H1 (cell line): Measurements from ENCODE around the gene NPTN. TPM values are rescaled to one million over a fixed set of nuclear protein-coding genes. Genes with fewer than 3 reads are reported as not detected.

Experiments
- ATF2 ChIP-seq: IDR thresholded peaks from 2 replicates; pipeline ENCODE4 v1.6.1; 2012; ENCODE audit warnings: low read length, inconsistent platforms
- JUND ChIP-seq: IDR thresholded peaks from 2 replicates; pipeline ENCODE4 v1.6.1; 2011; ENCODE audit warnings: mild to moderate bottlenecking, improper control_type of control experiment, low read length
- NANOG ChIP-seq: IDR thresholded peaks from 2 replicates; pipeline ENCODE4 v1.6.1; 2011; ENCODE audit warnings: low read length, low read depth, mild to moderate bottlenecking, inconsistent platforms; ENCODE audit not compliant: insufficient read depth, poor library complexity, severe bottlenecking
- POU5F1 ChIP-seq: IDR thresholded peaks from 2 replicates; pipeline ENCODE4 v1.6.1; 2011; ENCODE audit warnings: low read depth, mild to moderate bottlenecking, low read length, moderate library complexity
- RAD21 ChIP-seq, 2 experiments: IDR thresholded peaks in 1 of 2; conservative IDR thresholded peaks in 1 of 2; 2 replicates each; pipeline ENCODE4 v1.6.1; 2011; ENCODE audit warnings: low read depth in 2 of 2, low read length in 2 of 2, improper control_type of control experiment in 1 of 2, inconsistent platforms in 1 of 2, mild to moderate bottlenecking in 1 of 2, moderate library complexity in 1 of 2
- RFX5 ChIP-seq: IDR thresholded peaks from 2 replicates; pipeline ENCODE4 v1.6.1; 2011; ENCODE audit warnings: low read depth, low read length, improper control_type of control experiment, borderline replicate concordance
- SIX5 ChIP-seq: IDR thresholded peaks from 2 replicates; pipeline ENCODE4 v1.6.1; 2011; ENCODE audit warnings: mild to moderate bottlenecking, low read depth, low read length
- SRF ChIP-seq: IDR thresholded peaks from 2 replicates; pipeline ENCODE4 v1.6.1; 2011; ENCODE audit warnings: mild to moderate bottlenecking, low read depth, low read length, moderate library complexity
- TAF1 ChIP-seq: IDR thresholded peaks from 2 replicates; pipeline ENCODE4 v1.6.1; 2011; ENCODE audit warnings: mild to moderate bottlenecking, low read depth, low read length
- polyA plus RNA-seq, 7 experiments: library from polyadenylated mRNA; depleted of rRNA in 3 of 7; stranded (reverse) in 5 of 7; unstranded in 2 of 7; fragments of >200 nt in 5 of 7; fragments of 200-250 nt in 2 of 7; gene quantifications; 1 replicate in 5 of 7; 2 replicates in 1 of 7; 4 replicates in 1 of 7; pipeline versions ENCODE4 v1.2.1 to v1.2.3, GENCODE V29; 2011 to 2013; ENCODE audit warnings: missing spikeins in 2 of 7, mixed read lengths in 2 of 7
- total RNA-seq: library from RNA; stranded (reverse); fragmentation: NEBNext Ultra II Directional; extraction: Animal tissue kit (Norgen Biotek cat#: 25700); gene quantifications from 2 replicates; pipeline ENCODE4 v1.2.1, GENCODE V29; 2021
- TF ChIP-seq, protein P1 (sequence below): fragments of 300-600 bp; sonication (generic); IDR thresholded peaks from 2 replicates; pipeline ENCODE4 v1.7.1; 2012; ENCODE audit warnings: low read length, moderate library complexity, mild to moderate bottlenecking, inconsistent platforms; ENCODE audit not compliant: insufficient replicate concordance

NPTN gene
- total and polyA plus RNA-seq, 2 of the 8 experiments (the other 6 are each of a cell fraction or from before 2014, with no cell fraction given): 67.0 to 113 TPM

DNA sequence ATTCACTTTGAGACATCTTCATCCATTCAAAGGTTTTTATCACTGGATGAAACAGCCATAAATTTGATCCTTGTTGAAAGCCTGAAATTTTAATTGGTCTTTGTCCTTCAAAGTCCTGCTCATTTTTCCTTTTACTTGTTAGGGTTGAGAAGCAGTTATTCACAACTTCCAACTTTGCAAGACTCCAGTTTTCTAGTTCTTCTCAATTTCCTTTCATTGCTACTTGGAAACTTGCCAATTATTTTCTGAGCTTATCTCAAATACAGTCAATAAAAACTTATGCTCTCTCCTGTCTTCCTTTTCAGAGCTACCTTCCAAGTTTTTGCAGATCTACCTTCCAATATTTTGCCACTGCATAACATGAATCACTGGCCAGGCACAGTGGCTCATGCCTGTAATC lies 27.3 kb upstream of the NPTN start (continued):
- TF ChIP-seq, protein P1, sequence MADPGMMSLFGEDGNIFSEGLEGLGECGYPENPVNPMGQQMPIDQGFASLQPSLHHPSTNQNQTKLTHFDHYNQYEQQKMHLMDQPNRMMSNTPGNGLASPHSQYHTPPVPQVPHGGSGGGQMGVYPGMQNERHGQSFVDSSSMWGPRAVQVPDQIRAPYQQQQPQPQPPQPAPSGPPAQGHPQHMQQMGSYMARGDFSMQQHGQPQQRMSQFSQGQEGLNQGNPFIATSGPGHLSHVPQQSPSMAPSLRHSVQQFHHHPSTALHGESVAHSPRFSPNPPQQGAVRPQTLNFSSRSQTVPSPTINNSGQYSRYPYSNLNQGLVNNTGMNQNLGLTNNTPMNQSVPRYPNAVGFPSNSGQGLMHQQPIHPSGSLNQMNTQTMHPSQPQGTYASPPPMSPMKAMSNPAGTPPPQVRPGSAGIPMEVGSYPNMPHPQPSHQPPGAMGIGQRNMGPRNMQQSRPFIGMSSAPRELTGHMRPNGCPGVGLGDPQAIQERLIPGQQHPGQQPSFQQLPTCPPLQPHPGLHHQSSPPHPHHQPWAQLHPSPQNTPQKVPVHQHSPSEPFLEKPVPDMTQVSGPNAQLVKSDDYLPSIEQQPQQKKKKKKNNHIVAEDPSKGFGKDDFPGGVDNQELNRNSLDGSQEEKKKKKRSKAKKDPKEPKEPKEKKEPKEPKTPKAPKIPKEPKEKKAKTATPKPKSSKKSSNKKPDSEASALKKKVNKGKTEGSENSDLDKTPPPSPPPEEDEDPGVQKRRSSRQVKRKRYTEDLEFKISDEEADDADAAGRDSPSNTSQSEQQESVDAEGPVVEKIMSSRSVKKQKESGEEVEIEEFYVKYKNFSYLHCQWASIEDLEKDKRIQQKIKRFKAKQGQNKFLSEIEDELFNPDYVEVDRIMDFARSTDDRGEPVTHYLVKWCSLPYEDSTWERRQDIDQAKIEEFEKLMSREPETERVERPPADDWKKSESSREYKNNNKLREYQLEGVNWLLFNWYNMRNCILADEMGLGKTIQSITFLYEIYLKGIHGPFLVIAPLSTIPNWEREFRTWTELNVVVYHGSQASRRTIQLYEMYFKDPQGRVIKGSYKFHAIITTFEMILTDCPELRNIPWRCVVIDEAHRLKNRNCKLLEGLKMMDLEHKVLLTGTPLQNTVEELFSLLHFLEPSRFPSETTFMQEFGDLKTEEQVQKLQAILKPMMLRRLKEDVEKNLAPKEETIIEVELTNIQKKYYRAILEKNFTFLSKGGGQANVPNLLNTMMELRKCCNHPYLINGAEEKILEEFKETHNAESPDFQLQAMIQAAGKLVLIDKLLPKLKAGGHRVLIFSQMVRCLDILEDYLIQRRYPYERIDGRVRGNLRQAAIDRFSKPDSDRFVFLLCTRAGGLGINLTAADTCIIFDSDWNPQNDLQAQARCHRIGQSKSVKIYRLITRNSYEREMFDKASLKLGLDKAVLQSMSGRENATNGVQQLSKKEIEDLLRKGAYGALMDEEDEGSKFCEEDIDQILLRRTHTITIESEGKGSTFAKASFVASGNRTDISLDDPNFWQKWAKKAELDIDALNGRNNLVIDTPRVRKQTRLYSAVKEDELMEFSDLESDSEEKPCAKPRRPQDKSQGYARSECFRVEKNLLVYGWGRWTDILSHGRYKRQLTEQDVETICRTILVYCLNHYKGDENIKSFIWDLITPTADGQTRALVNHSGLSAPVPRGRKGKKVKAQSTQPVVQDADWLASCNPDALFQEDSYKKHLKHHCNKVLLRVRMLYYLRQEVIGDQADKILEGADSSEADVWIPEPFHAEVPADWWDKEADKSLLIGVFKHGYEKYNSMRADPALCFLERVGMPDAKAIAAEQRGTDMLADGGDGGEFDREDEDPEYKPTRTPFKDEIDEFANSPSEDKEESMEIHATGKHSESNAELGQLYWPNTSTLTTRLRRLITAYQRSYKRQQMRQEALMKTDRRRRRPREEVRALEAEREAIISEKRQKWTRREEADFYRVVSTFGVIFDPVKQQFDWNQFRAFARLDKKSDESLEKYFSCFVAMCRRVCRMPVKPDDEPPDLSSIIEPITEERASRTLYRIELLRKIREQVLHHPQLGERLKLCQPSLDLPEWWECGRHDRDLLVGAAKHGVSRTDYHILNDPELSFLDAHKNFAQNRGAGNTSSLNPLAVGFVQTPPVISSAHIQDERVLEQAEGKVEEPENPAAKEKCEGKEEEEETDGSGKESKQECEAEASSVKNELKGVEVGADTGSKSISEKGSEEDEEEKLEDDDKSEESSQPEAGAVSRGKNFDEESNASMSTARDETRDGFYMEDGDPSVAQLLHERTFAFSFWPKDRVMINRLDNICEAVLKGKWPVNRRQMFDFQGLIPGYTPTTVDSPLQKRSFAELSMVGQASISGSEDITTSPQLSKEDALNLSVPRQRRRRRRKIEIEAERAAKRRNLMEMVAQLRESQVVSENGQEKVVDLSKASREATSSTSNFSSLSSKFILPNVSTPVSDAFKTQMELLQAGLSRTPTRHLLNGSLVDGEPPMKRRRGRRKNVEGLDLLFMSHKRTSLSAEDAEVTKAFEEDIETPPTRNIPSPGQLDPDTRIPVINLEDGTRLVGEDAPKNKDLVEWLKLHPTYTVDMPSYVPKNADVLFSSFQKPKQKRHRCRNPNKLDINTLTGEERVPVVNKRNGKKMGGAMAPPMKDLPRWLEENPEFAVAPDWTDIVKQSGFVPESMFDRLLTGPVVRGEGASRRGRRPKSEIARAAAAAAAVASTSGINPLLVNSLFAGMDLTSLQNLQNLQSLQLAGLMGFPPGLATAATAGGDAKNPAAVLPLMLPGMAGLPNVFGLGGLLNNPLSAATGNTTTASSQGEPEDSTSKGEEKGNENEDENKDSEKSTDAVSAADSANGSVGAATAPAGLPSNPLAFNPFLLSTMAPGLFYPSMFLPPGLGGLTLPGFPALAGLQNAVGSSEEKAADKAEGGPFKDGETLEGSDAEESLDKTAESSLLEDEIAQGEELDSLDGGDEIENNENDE: no peak
- no peak for TF ChIP-seq TAF1
- TF ChIP-seq SRF: no peak
- TF ChIP-seq POU5F1: no peak
- TF ChIP-seq JUND: no peak
- TF ChIP-seq RFX5: no peak
- no peak for TF ChIP-seq NANOG
- no peak for TF ChIP-seq ATF2
- TF ChIP-seq RAD21 (IDR thresholded peaks at IDR 0.05 in 1 of 2, conservative IDR thresholded peaks at IDR 0.05 in 1 of 2; ENCODE audit: low read depth in 2 of 2, low read length in 2 of 2): no peak
- TF ChIP-seq SIX5: no peak
